ENCODE measurements around the gene MS4A6A. TPM values are rescaled to one million over a fixed set of nuclear protein-coding genes. Genes with fewer than 3 reads are reported as not detected.

The MS4A6A gene
- total RNA-seq, 1 experiment from 2014 or later, result not detected

DNA sequence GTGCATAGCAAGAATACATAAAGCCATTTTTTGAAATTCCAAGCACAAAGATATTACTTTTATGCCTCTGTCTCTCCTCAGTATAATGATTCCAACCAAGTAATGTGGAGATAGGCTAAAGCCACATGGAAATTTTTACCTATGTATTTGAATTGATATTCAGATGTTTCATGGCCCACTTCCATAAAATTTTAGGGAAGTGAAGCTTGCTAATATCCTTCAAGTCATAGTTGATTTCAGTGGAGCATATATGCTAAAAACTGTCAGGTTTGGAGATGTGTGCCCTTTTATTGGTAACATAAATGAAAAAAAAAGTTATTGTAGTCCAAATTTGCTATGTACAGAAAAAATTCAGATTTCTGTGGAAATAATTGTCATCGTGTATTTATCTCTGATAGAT lies 47.8 kb upstream of the MS4A6A start:
- Histone ChIP-seq H3K9me3 (ENCODE audit: control insufficient read depth, low read depth, low read length) (no peaks in the 10 kb centered on the region), H3K4me1 (ENCODE audit: insufficient read depth, low read length) (no peaks in the 10 kb centered on the region), H3K23ac (ENCODE audit: insufficient read length, low read depth, low read length) (no peak overlapping the region), H2BK12ac (ENCODE audit: insufficient read length, low read depth, low read length) (no peak overlapping the region), H2BK120ac (ENCODE audit: low read depth, low read length, poor library complexity, severe bottlenecking) (no peak overlapping the region), H3K14ac (ENCODE audit: insufficient read depth, low read length) (no peak overlapping the region), H4K20me1 (ENCODE audit: control insufficient read depth, insufficient read depth, insufficient read length) (no peaks in the 10 kb centered on the region), H3K4me2 (ENCODE audit: insufficient read depth, insufficient read length, low read length) (no peak overlapping the region), H3K79me2 (ENCODE audit: insufficient read depth, low read length) (no peaks in the 10 kb centered on the region; the same call in 1 of the 2 replicates), H2AK5ac (ENCODE audit: insufficient read length, low read length) (no peak overlapping the region), H3K9ac (ENCODE audit: extremely low read depth, insufficient read length, low read length) (no peak overlapping the region), H4K8ac (replicated peaks; ENCODE audit: insufficient read length, low read depth, low read length) (no peak overlapping the region), H2BK15ac (ENCODE audit: low read depth, low read length) (no peak overlapping the region), H3K23me2 (ENCODE audit: insufficient read length, low read depth, low read length, poor library complexity, severe bottlenecking) (no peaks in the 10 kb centered on the region), H3K27me3 (ENCODE audit: insufficient read depth, low read length) (no peaks in the 10 kb centered on the region), H2BK20ac (ENCODE audit: low read depth, low read length, poor library complexity, severe bottlenecking) (no peak overlapping the region), H2AFZ (ENCODE audit: low read length) (no peak overlapping the region), H3T11ph (ENCODE audit: low read length) (no peak overlapping the region), H3K18ac (ENCODE audit: insufficient read length, low read depth, low read length) (no peak overlapping the region), H2BK5ac (ENCODE audit: insufficient read length, low read length) (no peak overlapping the region), H3K4ac (ENCODE audit: low read depth, low read length) (no peak overlapping the region), H3K27ac (ENCODE audit: insufficient read length, low read depth, low read length) (no peak overlapping the region), H3K79me1 (ENCODE audit: insufficient read depth, low read depth, low read length, poor library complexity, severe bottlenecking) (no peaks in the 10 kb centered on the region), H4K91ac (ENCODE audit: insufficient read length, low read depth, low read length) (no peak overlapping the region), H4K5ac (ENCODE audit: insufficient read length, low read depth, low read length) (no peak overlapping the region), H3K56ac (ENCODE audit: insufficient read length, low read depth, low read length) (no peak overlapping the region)
- Mint-ChIP-seq H3K27me3 (ENCODE audit: low read depth) (no peaks in the 10 kb centered on the region), H3K4me3 (no peak overlapping the region), H3K9me3 (peaks cover 1 to 3% of the 10 kb centered on the region in 2 experiments; a peak in 2 of 5 replicates), H3K27ac (no peak overlapping the region), H3K4me1 (no peaks in the 10 kb centered on the region), H3K36me3 (ENCODE audit: insufficient read depth in 1 of 3, low read depth in 3 of 3) (no peaks in the 10 kb centered on the region)
- no CpG with 5 or more reads among the region's 1 CpG for WGBS (ENCODE audit: extremely low coverage, insufficient read length, low lambda C conversion rate)
- TF ChIP-seq, protein P1, sequence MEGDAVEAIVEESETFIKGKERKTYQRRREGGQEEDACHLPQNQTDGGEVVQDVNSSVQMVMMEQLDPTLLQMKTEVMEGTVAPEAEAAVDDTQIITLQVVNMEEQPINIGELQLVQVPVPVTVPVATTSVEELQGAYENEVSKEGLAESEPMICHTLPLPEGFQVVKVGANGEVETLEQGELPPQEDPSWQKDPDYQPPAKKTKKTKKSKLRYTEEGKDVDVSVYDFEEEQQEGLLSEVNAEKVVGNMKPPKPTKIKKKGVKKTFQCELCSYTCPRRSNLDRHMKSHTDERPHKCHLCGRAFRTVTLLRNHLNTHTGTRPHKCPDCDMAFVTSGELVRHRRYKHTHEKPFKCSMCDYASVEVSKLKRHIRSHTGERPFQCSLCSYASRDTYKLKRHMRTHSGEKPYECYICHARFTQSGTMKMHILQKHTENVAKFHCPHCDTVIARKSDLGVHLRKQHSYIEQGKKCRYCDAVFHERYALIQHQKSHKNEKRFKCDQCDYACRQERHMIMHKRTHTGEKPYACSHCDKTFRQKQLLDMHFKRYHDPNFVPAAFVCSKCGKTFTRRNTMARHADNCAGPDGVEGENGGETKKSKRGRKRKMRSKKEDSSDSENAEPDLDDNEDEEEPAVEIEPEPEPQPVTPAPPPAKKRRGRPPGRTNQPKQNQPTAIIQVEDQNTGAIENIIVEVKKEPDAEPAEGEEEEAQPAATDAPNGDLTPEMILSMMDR (conservative IDR thresholded peaks at IDR 0.05), result no peak
- no peak for DNase-seq
